Measurements from ENCODE around the gene ECPAS. TPM values are rescaled to one million over a fixed set of nuclear protein-coding genes. Genes with fewer than 3 reads are reported as not detected.

ECPAS gene
- total RNA-seq, 1 experiment from 2014 or later: 69.4 TPM

GRCh38 chr9:111440226-111440625 lies 44.0 kb downstream of the ECPAS start:
- BruUV-seq (replicated peaks): no TSS peak
- no peaks in the 10 kb centered on the region for H3K9me3 ChIP-seq (ENCODE audit: control insufficient read depth, insufficient read depth, low read depth, low read length)
- H3K4me3 ChIP-seq (ENCODE audit: low read depth in 2 of 2, low read length in 2 of 2): no peak overlapping the region
- TF ChIP-seq POLR2AphosphoS5 (IDR thresholded peaks at IDR 0.05; ENCODE audit: low read depth, low read length) (no peak), SIN3A (IDR thresholded peaks at IDR 0.05; ENCODE audit: borderline replicate concordance, insufficient read depth, low read depth, low read length) (no peak), TCF7L2 (IDR thresholded peaks at IDR 0.05; ENCODE audit: low read depth, low read length) (no peak), CTCF (IDR thresholded peaks at IDR 0.05) (no peak), REST (IDR thresholded peaks at IDR 0.05; ENCODE audit: insufficient read depth in 1 of 2, low read depth in 2 of 2, low read length in 1 of 2) (no peak)
- H3K36me3 ChIP-seq (ENCODE audit: control insufficient read depth, insufficient read depth, low read length): peaks cover 8% of the 10 kb centered on the region; the same call in 1 of the 2 replicates
- in situ Hi-C loops (cut with HindIII; ENCODE audit: low pct_unique_long_range_greater_than_20kb, low sequenced_read_pairs) (no loop called here), intact Hi-C loops (cut with micrococcal nuclease; ENCODE audit: unreplicated experiment) (no loop called here)
- ATAC-seq (no peak), DNase-seq (ENCODE audit: low read depth, low spot score) (no peak)
- H3K4me1 ChIP-seq (ENCODE audit: control insufficient read depth, insufficient read depth, low read length): no peaks in the 10 kb centered on the region
- H3K27me3 ChIP-seq (ENCODE audit: control insufficient read depth, insufficient read depth, low read length): no peaks in the 10 kb centered on the region
- H3K27ac ChIP-seq (ENCODE audit: low read length): no peak overlapping the region
- ChIA-PET POLR2A (interaction anchor here (0.7 kb wide), 1 partner anchor 13 kb away, joined by 3 read pairs; no protein-coding TSS in a partner anchor), CTCF (no interaction called here)

GRCh38 chr9:111438541-111439235 lies 45.5 kb downstream of the ECPAS start:
- CTCF ChIA-PET: interaction anchor here (0.7 kb wide), 1 partner anchor 28 kb away, joined by 3 read pairs; no protein-coding TSS in a partner anchor
- H3K4me3 ChIP-seq (ENCODE audit: low read depth in 2 of 2, low read length in 2 of 2): no peak overlapping the region
- peaks cover 9% of the 10 kb centered on the region; the same call in 1 of the 2 replicates for H3K36me3 ChIP-seq (ENCODE audit: control insufficient read depth, insufficient read depth, low read length)
- BruUV-seq (replicated peaks): no TSS peak
- TF ChIP-seq CTCF (IDR thresholded peaks at IDR 0.05) (no peak), REST (IDR thresholded peaks at IDR 0.05; ENCODE audit: insufficient read depth in 1 of 2, low read depth in 2 of 2, low read length in 1 of 2) (no peak), SIN3A (IDR thresholded peaks at IDR 0.05; ENCODE audit: borderline replicate concordance, insufficient read depth, low read depth, low read length) (no peak), POLR2AphosphoS5 (IDR thresholded peaks at IDR 0.05; ENCODE audit: low read depth, low read length) (no peak), TCF7L2 (IDR thresholded peaks at IDR 0.05; ENCODE audit: low read depth, low read length) (no peak)
- H3K27me3 ChIP-seq (ENCODE audit: control insufficient read depth, insufficient read depth, low read length): no peaks in the 10 kb centered on the region
- intact Hi-C loops (cut with micrococcal nuclease; ENCODE audit: unreplicated experiment) (no loop called here), in situ Hi-C loops (cut with HindIII; ENCODE audit: low pct_unique_long_range_greater_than_20kb, low sequenced_read_pairs) (no loop called here)
- ATAC-seq (no peak), DNase-seq (ENCODE audit: low read depth, low spot score) (no peak)
- POLR2A ChIA-PET: no interaction called here
- H3K4me1 ChIP-seq (ENCODE audit: control insufficient read depth, insufficient read depth, low read length): no peaks in the 10 kb centered on the region
- no peaks in the 10 kb centered on the region for H3K9me3 ChIP-seq (ENCODE audit: control insufficient read depth, insufficient read depth, low read depth, low read length)
- H3K27ac ChIP-seq (ENCODE audit: low read length): no peak overlapping the region
